ENCODE results near the gene ELAPOR1.

ELAPOR1 gene

DNA sequence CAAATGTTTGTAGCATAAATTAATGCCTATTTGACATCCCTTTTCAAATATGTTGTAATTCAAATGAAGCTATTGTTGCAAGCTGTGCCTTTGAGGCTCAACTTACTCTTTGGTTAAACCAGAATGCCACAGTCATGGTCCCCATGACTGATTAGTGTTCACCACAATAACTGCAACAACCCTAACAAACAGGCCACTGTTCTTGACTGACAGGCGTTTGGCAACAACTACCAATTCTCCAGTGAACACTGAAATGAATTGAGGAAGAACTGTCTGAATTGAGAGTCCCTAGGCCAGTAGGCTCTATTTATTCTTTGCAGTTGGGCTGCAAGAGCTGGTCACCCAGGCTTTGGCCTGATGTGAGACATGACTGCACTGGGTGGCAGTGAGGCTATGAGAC, 30.0 kb upstream of the ELAPOR1 start:
- TF ChIP-seq, protein P1, sequence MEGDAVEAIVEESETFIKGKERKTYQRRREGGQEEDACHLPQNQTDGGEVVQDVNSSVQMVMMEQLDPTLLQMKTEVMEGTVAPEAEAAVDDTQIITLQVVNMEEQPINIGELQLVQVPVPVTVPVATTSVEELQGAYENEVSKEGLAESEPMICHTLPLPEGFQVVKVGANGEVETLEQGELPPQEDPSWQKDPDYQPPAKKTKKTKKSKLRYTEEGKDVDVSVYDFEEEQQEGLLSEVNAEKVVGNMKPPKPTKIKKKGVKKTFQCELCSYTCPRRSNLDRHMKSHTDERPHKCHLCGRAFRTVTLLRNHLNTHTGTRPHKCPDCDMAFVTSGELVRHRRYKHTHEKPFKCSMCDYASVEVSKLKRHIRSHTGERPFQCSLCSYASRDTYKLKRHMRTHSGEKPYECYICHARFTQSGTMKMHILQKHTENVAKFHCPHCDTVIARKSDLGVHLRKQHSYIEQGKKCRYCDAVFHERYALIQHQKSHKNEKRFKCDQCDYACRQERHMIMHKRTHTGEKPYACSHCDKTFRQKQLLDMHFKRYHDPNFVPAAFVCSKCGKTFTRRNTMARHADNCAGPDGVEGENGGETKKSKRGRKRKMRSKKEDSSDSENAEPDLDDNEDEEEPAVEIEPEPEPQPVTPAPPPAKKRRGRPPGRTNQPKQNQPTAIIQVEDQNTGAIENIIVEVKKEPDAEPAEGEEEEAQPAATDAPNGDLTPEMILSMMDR (IDR thresholded peaks at IDR 0.05; ENCODE audit: low read depth, low read length) = no peak
- no peaks in the 10 kb centered on the region for H3K36me3 ChIP-seq
- no peaks in the 10 kb centered on the region for H3K27me3 ChIP-seq (ENCODE audit: insufficient read depth, low read depth, severe bottlenecking)
- H3K27ac ChIP-seq = no peak overlapping the region
- no peak overlapping the region for H3K4me3 ChIP-seq (ENCODE audit: low read depth, low read length)
- DNase-seq = no peak
- no peaks in the 10 kb centered on the region for H3K9me3 ChIP-seq (ENCODE audit: severe bottlenecking)

DNA sequence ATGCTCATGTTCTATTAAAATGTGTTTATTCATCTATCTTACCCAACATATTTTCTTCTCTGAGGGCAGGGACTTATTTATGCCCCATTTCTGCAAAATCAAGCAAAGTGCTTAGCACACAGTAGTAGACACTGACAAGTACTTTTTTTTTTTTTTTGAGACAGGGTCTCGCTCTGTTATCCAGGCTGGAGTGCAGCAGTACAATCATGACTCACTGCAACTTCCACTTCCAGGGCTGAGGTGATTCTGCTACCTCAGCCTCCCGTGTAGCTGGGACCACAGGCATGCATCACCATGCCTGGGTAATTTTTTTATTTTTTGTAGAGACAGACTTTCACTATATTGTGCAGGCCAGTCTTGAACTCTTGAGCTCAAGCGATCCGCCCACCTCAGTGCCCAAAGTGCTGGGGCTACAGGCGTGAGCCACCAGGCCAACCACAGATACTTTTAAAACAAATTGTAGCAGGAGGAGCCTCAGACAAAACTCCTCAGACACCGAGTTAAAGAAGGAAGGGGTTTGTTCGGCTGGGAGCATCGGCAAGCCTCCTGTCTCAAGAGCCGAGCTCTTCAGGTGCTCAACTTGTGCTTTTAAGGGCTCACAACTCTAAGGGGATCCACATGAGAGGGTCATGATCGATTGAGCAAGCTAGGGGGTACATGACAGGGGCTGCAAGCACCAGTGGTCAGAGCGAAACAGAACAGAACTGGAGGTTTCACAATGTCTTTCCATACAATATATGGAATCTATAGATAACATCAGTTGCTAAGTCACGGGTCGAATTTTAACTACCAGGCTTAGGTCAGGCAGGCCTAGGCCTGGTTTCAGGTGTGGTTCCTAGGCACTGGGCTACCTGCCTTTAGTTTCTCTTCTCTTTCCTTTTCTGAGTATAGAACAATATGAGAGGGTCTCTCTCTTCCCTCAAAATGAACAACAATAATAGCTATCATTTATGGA, 29.1 kb upstream of the ELAPOR1 start:
- DNase-seq = no peak
- peaks cover 7% of the 10 kb centered on the region for H3K9me3 ChIP-seq (ENCODE audit: severe bottlenecking)
- TF ChIP-seq, protein P1 (IDR thresholded peaks at IDR 0.05; ENCODE audit: low read depth, low read length) = no peak
- H3K27ac ChIP-seq = no peak overlapping the region
- H3K27me3 ChIP-seq (ENCODE audit: insufficient read depth, low read depth, severe bottlenecking) = no peaks in the 10 kb centered on the region
- no peak overlapping the region for H3K4me3 ChIP-seq (ENCODE audit: low read depth, low read length)
- peaks cover 4% of the 10 kb centered on the region; the same call in 1 of the 2 replicates for H3K36me3 ChIP-seq

DNA sequence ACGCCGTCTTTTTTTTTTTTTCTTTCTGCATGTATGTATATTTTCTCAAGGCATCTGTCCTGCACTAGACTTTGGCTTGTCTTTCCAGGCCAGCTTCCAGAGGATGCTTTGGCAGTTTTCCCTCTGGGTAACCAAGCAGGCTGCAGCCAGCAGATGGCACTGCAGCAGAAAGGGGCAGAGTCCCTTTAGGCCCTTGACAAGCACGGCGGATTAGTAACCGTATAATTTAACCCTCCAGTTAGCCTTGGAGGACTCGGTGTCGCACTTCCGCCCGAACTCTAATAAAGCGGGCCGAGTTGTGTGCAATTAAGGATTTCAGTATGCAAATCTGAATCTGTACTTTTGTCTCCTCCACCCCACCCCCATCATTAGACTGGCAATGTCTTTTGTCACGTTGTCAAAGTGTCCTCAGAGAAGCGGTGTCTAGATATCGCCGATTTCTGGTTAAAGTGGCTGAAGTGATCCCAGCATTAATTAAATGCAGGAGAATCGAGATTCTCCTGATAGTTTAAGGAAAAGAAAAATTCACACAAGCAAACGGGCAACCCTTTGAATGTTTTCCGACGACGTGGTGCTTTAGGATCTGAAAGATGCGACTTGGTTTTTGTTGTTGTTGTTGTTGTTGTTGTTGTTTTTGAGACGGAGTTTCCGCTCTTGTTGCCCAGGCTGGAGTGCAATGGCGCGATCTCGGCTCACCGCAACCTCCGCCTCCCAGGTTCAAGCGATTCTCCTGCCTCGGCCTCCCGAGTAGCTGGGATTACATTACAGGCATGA, 24.5 kb upstream of the ELAPOR1 start:
- Histone ChIP-seq H3K36me3 (peaks cover 23% of the 10 kb centered on the region), H3K9me3 (ENCODE audit: severe bottlenecking) (peaks cover 13% of the 10 kb centered on the region), H3K4me3 (ENCODE audit: low read depth, low read length) (no peak overlapping the region), H3K27me3 (ENCODE audit: insufficient read depth, low read depth, severe bottlenecking) (no peaks in the 10 kb centered on the region), H3K27ac (no peak overlapping the region)
- peak; percentile 61 for DNase-seq
- TF ChIP-seq, protein P1 (IDR thresholded peaks at IDR 0.05; ENCODE audit: low read depth, low read length) = peak; percentile 51

DNA sequence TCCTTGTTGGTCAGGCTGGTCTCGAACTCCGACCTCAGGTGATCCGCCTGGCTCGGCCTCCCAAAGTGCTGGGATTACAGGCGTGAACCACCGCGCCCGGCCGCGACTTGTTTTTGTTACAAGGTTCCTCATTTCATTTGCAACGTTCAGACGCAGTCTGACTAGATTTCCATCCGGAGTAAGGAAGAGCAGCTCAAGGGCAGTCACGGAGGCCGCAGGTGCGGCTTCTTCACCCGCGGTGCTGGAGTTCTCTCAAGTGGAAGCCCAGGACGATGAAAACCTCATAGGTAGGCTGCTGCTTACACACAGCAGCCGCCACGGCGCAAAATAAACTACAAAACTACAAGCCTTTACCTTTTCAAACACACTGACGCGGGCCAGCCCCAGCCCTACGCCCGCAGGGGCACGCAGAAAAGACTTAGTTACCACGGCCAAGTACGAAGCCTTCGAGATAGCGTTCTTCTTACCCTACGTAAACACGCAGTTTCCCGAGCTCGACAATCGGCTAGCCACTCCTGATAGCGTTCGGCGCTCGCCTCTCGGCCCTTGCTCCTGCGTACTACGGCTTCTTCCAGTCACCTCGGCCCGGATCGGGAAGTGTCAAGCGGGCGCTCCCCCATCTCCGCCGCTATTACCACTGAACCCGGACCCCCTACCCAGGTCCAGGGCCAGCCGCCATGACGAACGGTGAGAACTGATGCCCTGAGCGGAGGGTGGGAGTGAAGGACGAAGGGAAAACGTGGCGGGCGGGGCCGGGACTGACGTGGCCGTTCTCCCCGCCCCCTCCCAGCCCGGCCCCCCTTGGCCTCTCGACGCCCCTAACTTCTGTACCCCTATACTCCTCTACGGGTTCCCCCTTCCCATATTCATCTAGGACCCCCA, 23.5 kb upstream of the ELAPOR1 start, which contains the start of gene TMEM167B:
TMEM167B (plus strand) TSS at position 569 of the 882 bp plus-strand sequence; CDS start at position 678, 109 bp downstream.
- Histone ChIP-seq H3K36me3 (peaks cover 25% of the 10 kb centered on the region), H3K9me3 (ENCODE audit: severe bottlenecking) (peaks cover 13% of the 10 kb centered on the region), H3K27me3 (ENCODE audit: insufficient read depth, low read depth, severe bottlenecking) (no peaks in the 10 kb centered on the region), H3K4me3 (ENCODE audit: low read depth, low read length) (peak within 1 kb of the TSS; percentile 73), H3K27ac (peak within 1 kb of the TSS; percentile 76)
- peak; percentile 92 for DNase-seq
- TF ChIP-seq, protein P1 (IDR thresholded peaks at IDR 0.05; ENCODE audit: low read depth, low read length) = no peak

Measured in WERI-Rb-1 (cell line).